Neuron (in vitro differentiated cells): ENCODE measurements around the gene BIVM.

ENCODE experiments used
- H2AFZ ChIP-seq: one replicate; pipeline ENCODE4 v1.6.1; 2013; ENCODE audit warnings: low read depth, mild to moderate bottlenecking, inconsistent platforms, low read length, moderate library complexity
- H3K27me3 ChIP-seq: one replicate; pipeline ENCODE4 v1.6.1; 2013; ENCODE audit warnings: low read length; ENCODE audit not compliant: insufficient read depth
- H3K36me3 ChIP-seq: one replicate; pipeline ENCODE4 v1.6.1; 2013; ENCODE audit warnings: low read length; ENCODE audit not compliant: insufficient read depth
- H3K4me1 ChIP-seq: one replicate; pipeline ENCODE4 v1.6.1; 2013; ENCODE audit warnings: low read length; ENCODE audit not compliant: insufficient read depth
- H3K4me3 ChIP-seq: 2 replicates; pipeline ENCODE4 v1.5.1; 2013; ENCODE audit warnings: mild to moderate bottlenecking, low read length, moderate library complexity
- H3K9me3 ChIP-seq: one replicate; pipeline ENCODE4 v1.6.1; 2013; ENCODE audit warnings: low read length

Gene BIVM

DNA sequence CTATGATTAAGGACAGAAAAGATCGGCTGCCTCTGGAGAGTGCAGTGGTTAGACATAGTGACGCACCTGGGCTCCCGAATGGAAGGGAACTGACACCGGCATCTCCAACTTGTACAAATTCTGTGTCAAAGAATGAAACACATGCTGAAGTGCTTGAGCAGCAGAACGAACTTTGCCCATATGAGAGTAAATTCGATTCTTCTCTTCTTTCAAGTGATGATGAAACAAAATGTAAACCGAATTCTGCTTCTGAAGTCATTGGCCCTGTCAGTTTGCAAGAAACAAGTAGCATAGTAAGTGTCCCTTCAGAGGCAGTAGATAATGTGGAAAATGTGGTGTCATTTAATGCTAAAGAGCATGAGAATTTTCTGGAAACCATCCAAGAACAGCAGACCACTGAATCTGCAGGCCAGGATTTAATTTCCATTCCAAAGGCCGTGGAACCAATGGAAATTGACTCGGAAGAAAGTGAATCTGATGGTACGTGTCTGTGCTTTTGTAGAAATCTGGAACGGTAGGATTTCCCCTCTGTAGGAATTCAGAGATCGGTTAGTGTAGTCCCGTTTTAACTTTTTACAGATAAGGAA, 63.8 kb downstream of the BIVM start:
- no peaks in the 10 kb centered on the region for H3K4me1 ChIP-seq
- H3K36me3 ChIP-seq = peaks cover 89% of the 10 kb centered on the region

DNA sequence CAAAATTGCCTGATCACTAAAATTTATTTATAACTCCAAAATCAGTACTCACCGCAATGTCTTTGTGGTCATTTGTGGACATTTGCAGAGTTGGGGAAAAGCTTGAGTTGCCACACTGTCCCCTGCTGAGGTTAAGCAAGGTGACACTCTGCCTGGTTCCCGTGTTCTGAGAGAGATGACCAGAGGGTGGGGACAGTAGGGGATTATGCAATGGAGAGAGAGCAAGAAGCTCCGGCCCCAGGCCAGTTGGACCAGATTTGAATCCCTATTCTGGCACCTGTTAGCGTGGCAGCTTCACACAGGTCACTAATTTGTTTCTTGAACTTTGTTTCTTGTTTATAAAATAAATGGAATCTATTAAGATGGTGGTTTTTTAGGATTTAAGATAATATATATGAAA, 64.7 kb downstream of the BIVM start:
- Histone ChIP-seq H3K4me3 (no peak overlapping the region), H3K9me3 (peaks cover 21% of the 10 kb centered on the region), H3K27me3 (no peaks in the 10 kb centered on the region), H2AFZ (no peak overlapping the region), H3K4me1 (no peaks in the 10 kb centered on the region), H3K36me3 (peaks cover 88% of the 10 kb centered on the region)

More for the DNA sequence above, 63.8 kb downstream of the BIVM start:
- Histone ChIP-seq H3K4me3 (no peak overlapping the region), H3K27me3 (no peaks in the 10 kb centered on the region), H3K9me3 (peaks cover 21% of the 10 kb centered on the region), H2AFZ (no peak overlapping the region)

DNA sequence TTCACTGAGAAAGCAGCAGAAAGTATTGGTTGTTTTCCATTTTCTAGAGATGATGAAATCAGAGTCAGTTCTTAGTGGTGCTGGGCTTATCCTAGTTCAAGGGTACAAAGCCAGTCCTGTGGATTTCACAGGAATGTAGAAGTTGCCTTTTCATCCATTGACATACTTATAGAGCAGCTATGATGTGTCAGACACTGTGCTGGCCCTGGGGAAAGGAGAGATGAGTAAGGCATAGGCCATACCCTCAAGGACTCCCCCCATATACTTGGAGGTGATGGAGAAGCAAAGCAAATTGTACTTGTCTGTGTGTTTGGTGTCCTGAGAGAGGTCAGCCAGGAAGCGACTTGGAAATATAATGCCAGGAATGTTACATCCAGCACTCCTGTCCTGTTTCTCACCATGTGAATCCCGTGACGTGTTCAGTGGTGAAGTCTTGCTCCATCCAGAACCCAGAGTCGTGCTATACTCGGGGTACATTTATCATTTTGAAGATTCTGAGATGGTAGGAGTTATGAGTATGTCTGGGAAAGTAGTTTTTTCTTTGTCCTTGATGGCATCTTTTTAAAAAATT, 69.5 kb downstream of the BIVM start:
- Histone ChIP-seq H3K36me3 (peaks cover 69% of the 10 kb centered on the region), H3K4me3 (no peak overlapping the region), H3K27me3 (no peaks in the 10 kb centered on the region), H3K9me3 (peaks cover 14% of the 10 kb centered on the region), H3K4me1 (peaks cover 3% of the 10 kb centered on the region), H2AFZ (no peak overlapping the region)

DNA sequence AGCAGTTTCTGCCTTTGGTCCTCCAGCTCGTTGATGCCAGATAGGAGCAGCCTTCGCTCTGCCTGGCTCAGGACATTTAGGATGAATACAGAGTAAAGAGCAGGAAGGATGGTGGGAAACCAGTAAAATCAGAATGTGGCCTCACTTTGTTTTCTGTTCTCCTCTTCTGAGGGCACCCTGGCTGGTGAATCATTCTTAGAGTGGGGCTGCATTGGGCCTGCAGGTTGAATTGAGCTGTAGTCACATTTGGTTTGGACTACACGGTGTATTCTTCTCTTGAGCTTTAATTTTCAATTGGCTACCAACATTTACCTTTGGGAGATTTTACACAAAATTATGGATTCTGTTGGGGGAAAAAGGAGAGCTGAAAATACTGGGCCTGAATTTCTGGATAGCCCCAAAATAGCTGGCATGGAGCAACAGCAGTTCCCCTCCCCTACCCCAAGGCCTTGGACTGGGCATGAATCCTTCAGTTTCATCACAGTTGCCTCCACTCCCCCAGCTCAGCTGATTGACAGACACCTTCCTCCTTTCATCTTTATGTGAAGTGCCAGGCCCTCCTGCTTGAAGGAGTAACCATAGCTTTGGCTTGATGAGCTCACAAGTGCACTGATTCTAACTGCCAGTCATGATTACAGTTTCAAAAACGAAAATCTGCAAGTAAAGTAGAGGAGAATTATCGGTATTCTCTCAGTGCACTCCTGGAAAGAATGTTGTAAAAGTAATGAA, 71.2 kb downstream of the BIVM start:
- H3K36me3 ChIP-seq = peaks cover 57% of the 10 kb centered on the region
- no peak overlapping the region for H2AFZ ChIP-seq
- H3K27me3 ChIP-seq = no peaks in the 10 kb centered on the region
- H3K9me3 ChIP-seq = peaks cover 2% of the 10 kb centered on the region
- no peak overlapping the region for H3K4me3 ChIP-seq
- H3K4me1 ChIP-seq = peaks cover 9% of the 10 kb centered on the region

DNA sequence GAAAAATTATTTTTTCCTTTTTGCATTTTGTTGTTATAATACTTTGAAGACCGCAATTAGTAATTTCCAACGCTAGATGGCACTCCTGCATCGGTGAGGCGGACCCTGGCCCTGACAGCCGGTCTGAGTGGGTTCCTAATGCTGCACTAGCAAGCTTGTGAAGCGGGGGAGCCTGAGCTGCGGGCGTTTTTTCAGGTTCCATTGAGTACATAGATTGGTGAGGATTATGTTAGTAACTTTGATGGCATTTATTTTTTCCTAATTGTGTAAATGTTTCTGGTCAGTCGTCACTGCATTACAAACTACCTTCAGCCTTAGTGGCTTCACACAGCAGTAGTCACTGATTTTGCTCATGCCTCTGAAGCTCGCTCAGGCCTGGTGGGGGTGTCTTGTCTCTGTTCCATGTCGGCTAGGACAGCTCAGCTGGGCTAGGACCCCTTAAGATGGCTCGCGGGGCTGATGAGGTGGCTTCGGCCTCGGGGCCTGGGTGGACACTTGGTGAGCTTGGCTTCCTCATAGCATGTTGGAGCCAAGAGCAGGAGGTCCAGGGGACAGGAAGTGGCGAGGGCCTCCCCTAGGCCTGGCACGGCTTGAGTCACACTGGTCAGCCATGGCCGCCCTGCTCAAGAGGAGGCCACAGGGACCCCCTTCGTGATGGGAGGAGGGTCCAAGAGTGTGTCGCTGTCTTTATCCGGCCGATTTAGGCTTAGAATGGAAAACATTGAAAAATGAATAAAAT, 71.9 kb downstream of the BIVM start:
- H3K27me3 ChIP-seq = no peaks in the 10 kb centered on the region
- H3K36me3 ChIP-seq = peaks cover 53% of the 10 kb centered on the region
- H3K4me3 ChIP-seq = no peak overlapping the region
- peaks cover 2% of the 10 kb centered on the region for H3K9me3 ChIP-seq
- no peak overlapping the region for H2AFZ ChIP-seq
- peaks cover 16% of the 10 kb centered on the region for H3K4me1 ChIP-seq

DNA sequence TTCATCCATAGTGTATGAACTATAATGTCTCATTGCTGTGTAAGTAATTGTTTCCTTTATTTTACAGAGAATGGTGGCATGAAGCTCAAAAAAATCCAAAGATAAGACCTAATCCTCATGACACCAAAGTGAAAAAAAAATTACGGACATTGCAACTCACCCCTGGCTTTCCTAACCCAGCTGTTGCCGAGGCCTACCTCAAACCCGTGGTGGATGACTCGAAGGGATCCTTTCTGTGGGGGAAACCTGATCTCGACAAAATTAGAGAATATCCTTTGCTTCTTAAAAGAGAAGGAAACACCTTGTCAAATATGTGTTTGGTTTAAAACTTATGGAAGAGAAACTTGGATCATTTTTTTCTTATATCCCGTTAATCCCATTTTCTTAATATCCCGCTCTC, 73.2 kb downstream of the BIVM start:
- H3K36me3 ChIP-seq = peaks cover 56% of the 10 kb centered on the region
- peaks cover 2% of the 10 kb centered on the region for H3K9me3 ChIP-seq
- H3K27me3 ChIP-seq = no peaks in the 10 kb centered on the region
- H3K4me1 ChIP-seq = peaks cover 20% of the 10 kb centered on the region
- H2AFZ ChIP-seq = no peak overlapping the region
- H3K4me3 ChIP-seq = no peak overlapping the region

DNA sequence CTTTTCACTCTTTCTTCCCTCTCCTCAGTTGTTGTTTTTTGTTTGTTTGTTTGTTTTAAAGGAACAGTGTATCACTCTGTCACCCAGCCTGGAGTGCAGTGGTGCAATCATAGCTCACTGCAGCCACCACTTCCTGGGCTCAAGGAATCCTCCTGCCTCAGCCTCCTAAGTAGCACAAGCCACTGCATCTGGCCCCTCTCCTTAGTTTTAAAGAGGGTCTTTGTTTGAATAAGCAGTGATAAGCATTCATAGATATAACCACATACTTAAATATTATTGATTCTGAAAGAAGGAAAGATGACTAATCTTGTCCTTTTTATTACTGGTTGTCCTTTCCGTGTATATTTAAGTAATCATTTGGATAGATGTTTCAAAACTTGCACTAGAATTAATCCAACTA, 73.6 kb downstream of the BIVM start:
- Histone ChIP-seq H3K9me3 (peaks cover 2% of the 10 kb centered on the region), H3K4me1 (peaks cover 20% of the 10 kb centered on the region), H2AFZ (no peak overlapping the region), H3K27me3 (no peaks in the 10 kb centered on the region), H3K4me3 (no peak overlapping the region), H3K36me3 (peaks cover 57% of the 10 kb centered on the region)

DNA sequence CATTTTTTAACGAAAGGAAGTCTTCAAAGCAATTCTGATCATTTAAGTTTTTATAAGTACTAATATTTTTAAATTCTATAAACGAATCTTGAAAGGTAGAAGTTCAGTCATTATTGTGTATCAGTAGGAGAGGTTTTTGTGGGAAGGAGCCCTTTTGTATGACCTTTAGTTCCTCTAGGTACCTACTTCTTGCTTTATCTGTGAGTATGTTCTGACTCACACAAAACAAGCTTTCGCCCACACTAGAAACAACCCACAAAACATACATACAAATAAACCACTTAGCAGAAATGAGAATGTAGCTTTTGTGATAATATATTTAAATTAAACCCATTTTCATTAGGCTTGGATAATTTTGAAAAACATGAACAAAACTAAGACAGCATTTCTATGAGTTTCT, 74.7 kb downstream of the BIVM start:
- no peak overlapping the region for H2AFZ ChIP-seq
- no peak overlapping the region for H3K4me3 ChIP-seq
- H3K9me3 ChIP-seq = peaks cover 2% of the 10 kb centered on the region
- no peaks in the 10 kb centered on the region for H3K27me3 ChIP-seq
- peaks cover 26% of the 10 kb centered on the region for H3K4me1 ChIP-seq
- peaks cover 50% of the 10 kb centered on the region for H3K36me3 ChIP-seq

DNA sequence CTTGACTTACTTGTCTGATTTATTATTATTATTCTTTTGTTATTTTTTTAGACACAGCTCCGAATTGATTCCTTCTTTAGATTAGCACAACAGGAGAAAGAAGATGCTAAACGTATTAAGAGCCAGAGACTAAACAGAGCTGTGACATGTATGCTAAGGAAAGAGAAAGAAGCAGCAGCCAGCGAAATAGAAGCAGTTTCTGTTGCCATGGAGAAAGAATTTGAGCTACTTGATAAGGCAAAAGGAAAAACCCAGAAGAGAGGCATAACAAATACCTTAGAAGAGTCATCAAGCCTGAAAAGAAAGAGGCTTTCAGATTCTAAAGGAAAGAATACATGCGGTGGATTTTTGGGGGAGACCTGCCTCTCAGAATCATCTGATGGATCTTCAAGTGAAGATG, 76.3 kb downstream of the BIVM start:
- Histone ChIP-seq H3K27me3 (no peaks in the 10 kb centered on the region), H3K9me3 (peaks cover 2% of the 10 kb centered on the region), H2AFZ (no peak overlapping the region), H3K4me3 (no peak overlapping the region), H3K4me1 (peaks cover 27% of the 10 kb centered on the region), H3K36me3 (peaks cover 41% of the 10 kb centered on the region)

DNA sequence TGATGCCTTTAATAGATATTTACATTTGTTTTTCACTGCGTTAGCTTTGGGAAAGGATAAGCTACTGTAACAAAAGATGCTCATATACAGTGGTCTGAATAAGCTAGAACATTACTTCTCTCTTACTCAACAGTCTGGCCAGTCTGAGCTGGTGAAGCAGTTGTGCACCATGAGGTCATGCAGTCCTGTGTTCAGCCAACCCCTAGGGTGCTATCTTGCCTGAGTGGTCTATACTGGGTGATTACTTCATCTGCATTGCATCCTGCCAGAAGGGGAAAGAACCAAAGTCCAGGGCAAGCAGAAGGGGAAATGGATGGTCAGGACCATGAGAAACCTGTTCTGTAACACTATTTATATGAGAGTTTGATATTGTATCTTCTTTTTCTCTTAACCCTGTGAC, 78.4 kb downstream of the BIVM start:
- no peak overlapping the region for H3K4me3 ChIP-seq
- no peaks in the 10 kb centered on the region for H3K27me3 ChIP-seq
- H2AFZ ChIP-seq = no peak overlapping the region
- peaks cover 2% of the 10 kb centered on the region for H3K9me3 ChIP-seq
- peaks cover 35% of the 10 kb centered on the region for H3K36me3 ChIP-seq
- peaks cover 23% of the 10 kb centered on the region for H3K4me1 ChIP-seq

DNA sequence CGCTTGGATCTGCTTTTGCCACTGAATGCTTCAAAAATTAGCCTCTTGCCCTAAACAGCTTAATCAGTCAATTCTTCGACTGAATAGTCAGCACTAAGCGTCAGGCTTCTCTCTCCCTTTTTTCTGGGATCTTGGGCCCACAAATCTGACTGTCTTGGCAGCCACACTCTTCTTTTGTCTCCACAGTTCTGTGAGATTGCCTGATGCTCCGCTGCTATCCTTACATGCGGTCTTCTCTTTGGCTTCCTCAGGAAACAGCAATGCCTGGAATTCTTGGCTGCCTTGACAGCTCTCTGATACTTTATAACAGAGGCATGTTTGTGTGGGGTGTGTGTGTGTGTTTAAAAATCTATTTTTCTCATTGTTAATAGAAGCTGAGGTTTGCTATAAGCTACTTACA, 79.6 kb downstream of the BIVM start:
- H3K36me3 ChIP-seq = peaks cover 25% of the 10 kb centered on the region
- no peaks in the 10 kb centered on the region for H3K27me3 ChIP-seq
- no peaks in the 10 kb centered on the region for H3K9me3 ChIP-seq
- H2AFZ ChIP-seq = no peak overlapping the region
- H3K4me1 ChIP-seq = peaks cover 23% of the 10 kb centered on the region
- no peak overlapping the region for H3K4me3 ChIP-seq

DNA sequence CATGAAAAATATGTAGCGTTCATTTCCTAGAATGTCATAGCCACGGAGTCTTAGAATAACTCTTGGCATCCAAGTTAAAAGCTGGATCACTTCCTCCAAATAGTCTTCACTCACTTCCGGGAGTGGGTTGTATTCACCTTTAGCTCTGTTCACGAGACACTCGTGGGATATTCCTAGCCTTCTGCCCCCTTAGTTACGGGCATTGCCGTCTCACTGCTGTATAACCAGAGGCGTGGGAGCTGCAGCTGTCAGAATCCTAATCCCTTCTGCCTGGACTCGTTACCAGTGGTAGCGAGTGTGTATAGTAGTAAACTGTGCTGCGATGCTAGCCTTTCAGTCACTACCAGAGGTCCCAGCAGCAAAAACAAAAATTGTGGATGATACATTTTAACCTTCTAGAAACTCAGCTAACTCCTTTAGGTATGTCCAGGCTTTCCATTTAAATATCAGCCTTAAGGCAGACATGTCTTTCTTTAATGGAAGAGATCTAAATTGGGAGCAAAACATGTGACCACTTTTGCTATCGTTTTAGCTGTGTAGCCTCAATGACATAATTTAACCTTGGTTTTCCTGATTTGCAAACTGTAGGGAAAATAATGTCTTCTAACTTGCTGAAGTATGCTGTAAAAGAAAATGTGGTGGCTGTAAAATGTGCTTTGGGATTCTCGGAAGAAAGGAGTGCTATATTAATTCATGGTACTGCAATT, 81.0 kb downstream of the BIVM start:
- Histone ChIP-seq H3K4me1 (peaks cover 20% of the 10 kb centered on the region), H2AFZ (no peak overlapping the region), H3K36me3 (peaks cover 20% of the 10 kb centered on the region), H3K4me3 (no peak overlapping the region), H3K27me3 (no peaks in the 10 kb centered on the region), H3K9me3 (no peaks in the 10 kb centered on the region)
